BLaER1 (cell line): ENCODE measurements around the gene CEP97.

Experiments used
- H3K27ac ChIP-seq: shearing (Covaris generic); formaldehyde crosslinking; 2 replicates; pipeline ENCODE4 v1.8.1; 2022
- H3K27me3 ChIP-seq: shearing (Covaris generic); formaldehyde crosslinking; 2 replicates; pipeline ENCODE4 v1.8.1; 2022
- H3K36me3 ChIP-seq: shearing (Covaris generic); formaldehyde crosslinking; 2 replicates; pipeline ENCODE4 v1.8.1; 2022
- H3K4me1 ChIP-seq: shearing (Covaris generic); formaldehyde crosslinking; 2 replicates; pipeline ENCODE4 v1.8.1; 2022
- H3K4me2 ChIP-seq: shearing (Covaris generic); formaldehyde crosslinking; 2 replicates; pipeline ENCODE4 v1.8.1; 2022
- H3K4me3 ChIP-seq: shearing (Covaris generic); formaldehyde crosslinking; 2 replicates; pipeline ENCODE4 v1.8.1; 2022
- H3K9ac ChIP-seq: shearing (Covaris generic); formaldehyde crosslinking; 2 replicates; pipeline ENCODE4 v1.8.1; 2022
- H3K9me3 ChIP-seq: shearing (Covaris generic); formaldehyde crosslinking; 2 replicates; pipeline ENCODE4 v1.8.1; 2022
- H4K20me1 ChIP-seq: shearing (Covaris generic); formaldehyde crosslinking; 2 replicates; pipeline ENCODE4 v1.8.1; 2022
- Cebpa-rat ChIP-seq: shearing (Covaris generic); IDR thresholded peaks from 2 replicates; pipeline ENCODE4 v1.8.1; 2022

CEP97 gene

DNA sequence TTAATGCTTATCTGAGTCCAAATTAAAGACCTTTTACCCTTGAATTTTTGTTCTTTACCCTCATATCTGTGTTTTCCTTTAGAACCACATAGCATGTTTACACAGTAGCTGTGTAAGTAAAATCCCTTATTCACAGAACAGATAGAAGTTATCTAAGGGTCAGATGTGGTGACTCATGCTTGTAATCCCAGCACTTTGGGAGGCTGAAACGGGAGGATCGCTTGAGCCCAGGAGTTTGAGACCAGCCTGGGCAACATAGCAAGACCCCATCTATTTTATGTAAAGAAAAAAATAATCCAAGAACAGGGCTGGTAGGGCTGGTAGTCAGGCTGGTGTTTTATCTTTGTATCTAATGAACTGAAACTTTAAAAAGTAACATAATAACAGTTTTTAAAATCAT lies 77.8 kb downstream of the CEP97 start:
- no peaks in the 10 kb centered on the region for H3K9me3 ChIP-seq
- H3K4me1 ChIP-seq = no peaks in the 10 kb centered on the region
- no peak overlapping the region for H3K27ac ChIP-seq

DNA sequence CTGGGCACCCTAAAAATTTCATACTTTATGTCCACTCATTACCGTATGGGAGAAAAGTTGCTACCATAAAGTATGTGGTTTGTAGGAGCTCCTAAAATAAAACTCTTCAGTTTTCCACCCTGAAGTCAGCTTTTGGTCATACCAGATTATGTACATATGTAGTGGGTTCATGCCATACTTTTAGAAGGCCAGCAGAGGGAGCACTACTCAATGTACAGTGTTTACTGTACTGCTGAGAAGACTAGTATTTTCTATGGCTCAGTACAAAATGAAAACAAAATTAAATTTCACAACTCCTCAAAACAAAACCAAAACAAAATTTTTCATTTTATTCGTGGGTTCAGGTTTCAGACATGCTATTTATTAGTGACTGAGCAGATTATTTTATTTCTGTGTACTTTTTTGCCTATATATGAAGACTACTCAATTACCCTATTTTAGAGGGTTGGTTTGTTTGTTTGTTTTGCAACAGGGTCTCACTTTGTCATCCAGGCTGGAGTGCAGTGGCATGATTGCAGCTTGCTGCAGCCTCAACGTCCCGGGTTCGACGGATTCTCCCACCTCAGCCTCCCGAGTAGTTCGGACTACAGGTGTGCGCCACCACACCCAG lies 78.9 kb downstream of the CEP97 start:
- no peaks in the 10 kb centered on the region for H3K9me3 ChIP-seq
- no peak overlapping the region for H3K4me2 ChIP-seq
- no peaks in the 10 kb centered on the region for H3K27me3 ChIP-seq
- H3K27ac ChIP-seq = no peak overlapping the region
- H3K9ac ChIP-seq = no peak overlapping the region
- no peak for TF ChIP-seq Cebpa-rat
- no peak overlapping the region for H3K4me3 ChIP-seq
- peaks cover 20% of the 10 kb centered on the region for H3K36me3 ChIP-seq
- no peaks in the 10 kb centered on the region for H4K20me1 ChIP-seq
- H3K4me1 ChIP-seq = no peaks in the 10 kb centered on the region

More for the DNA sequence above, 77.8 kb downstream of the CEP97 start:
- H3K4me3 ChIP-seq = no peak overlapping the region
- no peak overlapping the region for H3K9ac ChIP-seq
- no peak overlapping the region for H3K4me2 ChIP-seq
- no peaks in the 10 kb centered on the region for H4K20me1 ChIP-seq
- peaks cover 20% of the 10 kb centered on the region for H3K36me3 ChIP-seq
- TF ChIP-seq Cebpa-rat = no peak
- no peaks in the 10 kb centered on the region for H3K27me3 ChIP-seq

DNA sequence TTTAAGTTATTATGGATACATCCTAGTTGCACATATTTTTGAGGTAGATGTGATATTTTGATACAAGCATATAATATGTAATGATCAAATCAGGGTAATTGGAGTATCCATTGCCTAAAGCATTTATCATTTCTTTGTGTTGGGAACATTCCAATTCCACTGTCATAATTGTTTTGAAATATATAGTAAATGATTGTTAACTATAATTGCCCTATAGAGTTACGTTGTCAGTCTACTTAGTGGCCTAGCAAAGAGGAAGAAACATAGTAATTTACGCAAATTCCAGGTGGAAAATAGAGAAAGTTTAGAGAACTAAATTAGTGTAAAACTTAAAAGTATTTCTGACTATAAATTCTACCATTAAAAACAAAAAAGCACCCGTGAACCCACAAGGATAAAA lies 79.5 kb downstream of the CEP97 start:
- H3K4me1 ChIP-seq = no peaks in the 10 kb centered on the region
- H3K4me3 ChIP-seq = no peak overlapping the region
- peaks cover 16% of the 10 kb centered on the region for H3K36me3 ChIP-seq
- no peaks in the 10 kb centered on the region for H3K9me3 ChIP-seq
- no peaks in the 10 kb centered on the region for H4K20me1 ChIP-seq
- H3K27me3 ChIP-seq = no peaks in the 10 kb centered on the region
- no peak overlapping the region for H3K4me2 ChIP-seq
- no peak overlapping the region for H3K27ac ChIP-seq
- H3K9ac ChIP-seq = no peak overlapping the region
- no peak for TF ChIP-seq Cebpa-rat

DNA sequence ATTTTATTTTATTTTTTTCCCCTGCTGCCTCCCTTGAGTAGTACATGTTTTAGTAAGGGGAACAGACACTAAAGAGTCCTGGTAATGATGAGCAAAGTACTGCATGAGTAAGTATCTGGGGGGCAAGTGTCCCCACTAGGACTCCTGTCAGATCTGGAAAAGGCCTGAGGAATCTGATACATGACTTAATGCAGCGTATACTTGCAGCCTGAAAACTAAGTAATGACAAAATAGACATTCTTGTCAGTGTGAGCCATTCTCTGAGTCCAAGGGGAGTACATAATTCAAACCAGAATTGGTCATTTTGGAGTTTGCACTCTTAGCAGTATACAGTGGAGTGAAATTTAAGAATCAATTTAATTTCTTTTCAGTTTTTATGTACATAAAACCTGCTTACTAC lies 82.1 kb downstream of the CEP97 start:
- H3K4me3 ChIP-seq = no peak overlapping the region
- no peak overlapping the region for H3K4me2 ChIP-seq
- peaks cover 9% of the 10 kb centered on the region for H3K36me3 ChIP-seq
- H3K4me1 ChIP-seq = peaks cover 9% of the 10 kb centered on the region; the same call in 1 of the 2 replicates
- no peak overlapping the region for H3K9ac ChIP-seq
- no peaks in the 10 kb centered on the region for H4K20me1 ChIP-seq
- no peak for TF ChIP-seq Cebpa-rat
- H3K27ac ChIP-seq = no peak overlapping the region
- H3K27me3 ChIP-seq = no peaks in the 10 kb centered on the region
- H3K9me3 ChIP-seq = no peaks in the 10 kb centered on the region

DNA sequence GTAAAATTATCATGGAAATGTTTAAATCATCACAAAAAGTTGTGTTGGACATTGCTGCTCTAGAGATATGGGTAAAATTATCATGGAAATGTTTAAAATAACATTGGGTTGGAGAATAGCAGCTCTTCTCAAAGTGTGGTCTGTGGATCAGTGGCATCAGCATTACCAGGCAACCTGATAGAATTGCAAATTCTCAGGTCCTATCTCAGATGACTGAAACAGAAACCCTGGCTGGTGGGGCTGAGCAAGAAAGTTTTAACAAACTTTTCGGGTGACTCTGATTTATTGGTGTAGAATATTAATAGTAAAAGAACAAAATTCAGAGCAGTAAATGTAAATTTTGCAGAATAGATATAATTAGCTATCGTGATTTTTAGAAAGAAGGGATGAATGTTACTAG lies 83.5 kb downstream of the CEP97 start:
- no peaks in the 10 kb centered on the region for H3K36me3 ChIP-seq
- no peaks in the 10 kb centered on the region for H3K27me3 ChIP-seq
- no peak overlapping the region for H3K4me2 ChIP-seq
- no peaks in the 10 kb centered on the region for H3K9me3 ChIP-seq
- no peak overlapping the region for H3K4me3 ChIP-seq
- no peak overlapping the region for H3K27ac ChIP-seq
- no peak overlapping the region for H3K9ac ChIP-seq
- no peak for TF ChIP-seq Cebpa-rat
- no peaks in the 10 kb centered on the region for H4K20me1 ChIP-seq
- peaks cover 9% of the 10 kb centered on the region; the same call in 1 of the 2 replicates for H3K4me1 ChIP-seq

DNA sequence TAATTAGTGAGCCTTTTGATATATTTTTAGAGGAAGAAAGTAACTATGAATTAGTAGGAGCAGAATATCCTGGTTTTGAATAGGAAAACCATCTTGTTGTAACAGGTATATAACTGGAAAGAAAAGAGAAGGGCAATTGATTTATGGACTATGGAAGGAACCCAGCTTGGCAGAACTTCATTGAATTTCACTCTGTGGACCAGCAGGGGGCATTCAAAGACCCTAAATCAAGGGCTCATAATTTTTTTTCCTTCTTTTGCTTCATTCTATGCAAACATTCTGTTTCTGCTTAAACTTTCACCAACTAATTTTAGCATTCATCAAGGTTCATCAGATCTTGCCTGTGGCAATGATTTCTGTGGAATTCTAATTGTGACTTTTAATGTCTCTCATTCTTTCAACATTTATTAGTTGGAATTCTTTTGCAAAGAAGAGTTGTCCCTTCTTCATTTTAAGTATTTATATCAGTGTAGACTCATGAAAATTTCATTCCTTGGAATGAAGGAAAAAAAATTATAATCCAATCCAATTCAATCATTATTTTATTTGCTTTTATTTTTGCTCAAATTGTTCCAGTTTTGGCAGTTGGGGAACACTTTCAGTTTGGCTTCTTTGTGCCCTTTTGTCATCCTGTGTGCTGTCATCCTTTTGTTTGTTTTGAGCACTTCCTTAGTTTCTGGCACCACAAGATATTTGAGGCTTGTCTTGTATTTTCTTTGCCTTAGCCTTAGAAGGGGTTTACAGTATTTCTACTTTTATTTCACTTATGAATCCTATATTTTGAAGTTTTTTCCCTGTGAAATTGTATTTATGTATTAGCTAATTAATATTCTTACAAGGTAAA lies 85.0 kb downstream of the CEP97 start:
- Histone ChIP-seq H3K9me3 (no peaks in the 10 kb centered on the region), H3K9ac (no peak overlapping the region), H3K4me3 (no peak overlapping the region), H4K20me1 (no peaks in the 10 kb centered on the region), H3K4me2 (0 out of 2 replicates have a peak overlapping the region, but pooled peaks have one; percentile 6), H3K27me3 (no peaks in the 10 kb centered on the region), H3K4me1 (peaks cover 9% of the 10 kb centered on the region; the same call in 1 of the 2 replicates), H3K27ac (no peak overlapping the region), H3K36me3 (no peaks in the 10 kb centered on the region)
- no peak for TF ChIP-seq Cebpa-rat

DNA sequence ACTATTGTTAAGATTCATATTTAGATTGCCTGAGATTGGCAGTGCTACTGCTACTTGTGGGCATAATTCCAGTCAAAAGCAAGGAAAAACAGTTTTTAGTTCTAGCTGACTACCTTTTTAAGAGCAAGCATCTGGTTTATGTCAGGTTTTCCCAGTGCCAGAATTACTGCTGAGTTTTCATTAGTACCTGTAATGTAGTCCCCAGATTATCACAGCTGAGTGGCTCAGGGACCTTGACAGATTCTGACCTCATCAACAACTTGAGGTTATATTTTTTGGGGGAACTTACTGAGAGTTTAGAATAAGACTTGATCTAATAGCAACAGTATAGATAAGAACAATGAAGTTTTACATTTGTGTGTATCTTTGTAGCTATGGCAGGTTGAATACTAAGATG lies 85.6 kb downstream of the CEP97 start:
- no peaks in the 10 kb centered on the region for H4K20me1 ChIP-seq
- H3K4me1 ChIP-seq = peaks cover 9% of the 10 kb centered on the region; the same call in 1 of the 2 replicates
- no peak overlapping the region for H3K4me3 ChIP-seq
- H3K27ac ChIP-seq = no peak overlapping the region
- 0 out of 2 replicates have a peak overlapping the region, but pooled peaks have one; percentile 6 for H3K4me2 ChIP-seq
- no peaks in the 10 kb centered on the region for H3K27me3 ChIP-seq
- TF ChIP-seq Cebpa-rat = no peak
- no peaks in the 10 kb centered on the region for H3K36me3 ChIP-seq
- no peaks in the 10 kb centered on the region for H3K9me3 ChIP-seq
- H3K9ac ChIP-seq = no peak overlapping the region

DNA sequence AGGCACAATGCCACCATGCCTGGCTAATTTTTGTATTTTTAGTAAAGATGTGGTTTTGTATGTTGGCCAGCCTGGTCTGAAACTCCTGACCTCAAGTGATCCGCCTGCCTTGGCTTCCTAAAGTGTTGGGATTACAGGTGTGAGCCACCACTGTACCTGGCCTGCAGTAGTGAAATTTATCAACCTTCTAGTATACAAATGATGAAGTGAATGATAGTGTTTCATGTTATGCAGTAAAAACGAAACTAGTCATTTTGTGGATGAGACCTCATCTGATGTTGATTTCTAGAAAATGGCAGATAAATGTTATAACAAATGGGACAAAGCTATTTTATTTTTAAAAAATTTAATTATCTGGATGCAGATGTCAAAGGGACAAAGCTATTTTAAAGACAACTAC lies 87.5 kb downstream of the CEP97 start:
- Histone ChIP-seq H3K27me3 (no peaks in the 10 kb centered on the region), H3K36me3 (no peaks in the 10 kb centered on the region), H3K4me2 (no peak overlapping the region), H3K27ac (no peak overlapping the region), H3K9me3 (no peaks in the 10 kb centered on the region), H3K9ac (no peak overlapping the region), H3K4me1 (peaks cover 9% of the 10 kb centered on the region; the same call in 1 of the 2 replicates), H4K20me1 (no peaks in the 10 kb centered on the region), H3K4me3 (no peak overlapping the region)
- no peak for TF ChIP-seq Cebpa-rat

DNA sequence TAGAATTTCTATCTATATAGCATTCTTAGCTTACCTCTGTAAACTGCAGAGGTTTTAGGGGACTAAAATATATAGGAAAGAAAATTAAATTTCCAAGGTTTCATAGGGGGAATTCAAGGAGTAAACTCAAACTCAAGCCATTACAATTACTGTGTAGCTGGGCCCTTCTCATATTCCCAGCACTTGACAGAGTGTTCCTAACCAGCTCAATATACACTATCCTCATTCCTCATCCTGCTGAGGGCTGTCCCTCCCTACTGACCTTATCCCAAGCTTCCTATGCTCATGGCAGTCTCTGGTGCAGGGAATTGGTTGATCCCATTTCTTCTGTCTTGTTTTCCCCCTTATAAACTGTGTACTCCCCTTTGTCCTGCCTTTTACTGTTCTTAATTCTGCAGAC lies 88.5 kb downstream of the CEP97 start:
- Histone ChIP-seq H3K9ac (no peak overlapping the region), H3K36me3 (peaks cover 9% of the 10 kb centered on the region; the same call in 1 of the 2 replicates), H3K27ac (no peak overlapping the region), H3K4me3 (no peak overlapping the region), H3K4me1 (peaks cover 9% of the 10 kb centered on the region; the same call in 1 of the 2 replicates), H4K20me1 (no peaks in the 10 kb centered on the region), H3K9me3 (no peaks in the 10 kb centered on the region), H3K27me3 (no peaks in the 10 kb centered on the region), H3K4me2 (no peak overlapping the region)
- no peak for TF ChIP-seq Cebpa-rat

DNA sequence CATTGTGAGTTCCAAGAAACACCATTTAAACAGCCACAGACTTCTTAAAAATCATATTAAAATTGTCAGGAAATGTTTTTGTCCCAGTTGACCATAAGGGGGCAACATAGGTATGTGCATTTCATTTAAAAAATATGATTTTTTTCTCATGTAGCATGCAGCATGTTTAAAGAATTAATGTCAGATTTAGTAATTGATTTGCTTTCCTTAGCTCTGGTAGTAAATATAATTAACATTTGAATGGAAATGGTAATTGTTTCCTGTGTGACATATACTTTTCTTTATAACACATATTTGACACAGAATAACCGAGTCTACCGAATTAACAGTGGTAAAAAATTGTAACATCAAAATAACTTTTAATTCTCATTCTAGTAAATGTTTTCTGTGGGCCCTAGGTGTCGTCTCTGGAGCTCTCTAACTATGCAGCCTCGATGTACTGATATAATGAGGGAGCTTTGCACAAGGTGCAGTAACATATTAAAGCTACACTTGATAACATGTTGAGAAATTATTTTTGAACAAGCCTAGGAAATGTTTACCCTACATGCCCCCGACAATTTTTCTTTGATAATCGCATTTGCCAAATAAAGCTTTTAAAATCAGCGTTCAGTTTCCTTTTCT lies 89.5 kb downstream of the CEP97 start:
- H3K4me1 ChIP-seq = peaks cover 9% of the 10 kb centered on the region; the same call in 1 of the 2 replicates
- peaks cover 9% of the 10 kb centered on the region; the same call in 1 of the 2 replicates for H3K36me3 ChIP-seq
- no peaks in the 10 kb centered on the region for H4K20me1 ChIP-seq
- no peak overlapping the region for H3K4me2 ChIP-seq
- no peak overlapping the region for H3K27ac ChIP-seq
- no peaks in the 10 kb centered on the region for H3K9me3 ChIP-seq
- no peak for TF ChIP-seq Cebpa-rat
- H3K4me3 ChIP-seq = no peak overlapping the region
- no peaks in the 10 kb centered on the region for H3K27me3 ChIP-seq
- H3K9ac ChIP-seq = no peak overlapping the region
